Upper lobe of right lung (tissue), 1 donor: Measurements from ENCODE around the gene TSN. TPM values are rescaled to one million over a fixed set of nuclear protein-coding genes. Genes with fewer than 3 reads are reported as not detected.
"Not testable (repeated sequence)": the region's sequence is repeated elsewhere in the genome, so short reads cannot be mapped to it uniquely, and the experiment has no call there.

Experiments
- ATAC-seq: fragments of 200-7000 bp; cut with Tn5 transposase; one replicate; pipeline ENCODE4 v1.9.1; 2020; ENCODE audit warnings: mild to moderate bottlenecking, moderate library complexity
- DNase-seq: peaks from one replicate; pipeline ENCODE4 v3.0.0-alpha.2; 2020
- H3K27ac ChIP-seq: fragments of 200-600 bp; one replicate; pipeline ENCODE4 v1.8.0; 2022
- H3K27me3 ChIP-seq: fragments of 200-600 bp; one replicate; pipeline ENCODE4 v1.8.0; 2022; ENCODE audit warnings: mild to moderate bottlenecking
- H3K36me3 ChIP-seq: fragments of 200-600 bp; one replicate; pipeline ENCODE4 v1.8.0; 2022
- H3K4me1 ChIP-seq: fragments of 200-600 bp; one replicate; pipeline ENCODE4 v1.8.0; 2022
- H3K4me3 ChIP-seq: fragments of 200-600 bp; one replicate; pipeline ENCODE4 v1.8.0; 2022; ENCODE audit warnings: mild to moderate bottlenecking
- H3K9me3 ChIP-seq: fragments of 200-600 bp; one replicate; pipeline ENCODE4 v1.8.0; 2022
- CTCF ChIP-seq: fragments of 200-600 bp; IDR thresholded peaks from one replicate; pipeline ENCODE4 v1.8.0; 2022; ENCODE audit warnings: antibody characterized with exemption
- intact Hi-C: fragments of 100-400 bp; cut with DNase I; formaldehyde crosslinking; loops from one replicate; pipeline ENCODE4 v1.11.0; 2022
- total RNA-seq: library from RNA; stranded (reverse); fragmentation: NEBNext Ultra II Directional; extraction: Animal tissue kit (Norgen Biotek cat#: 25700); gene quantifications from one replicate; pipeline ENCODE4 v1.2.1, GENCODE V29; 2021
- donor health status: DM: no; HTN: yes; CAD: no; lungs with severe emphysema.

Gene TSN
- total RNA-seq, 1 donor from 2014 or later, result 48.2 TPM

GRCh38 chr2:121723316-121723715 lies 32.1 kb upstream of the TSN start:
- DNase-seq, result no peak

GRCh38 chr2:121727332-121727731 lies 28.1 kb upstream of the TSN start:
- H3K4me3 ChIP-seq, result no peak overlapping the region
- H3K36me3 ChIP-seq, result peaks cover 59% of the 10 kb centered on the region
- no peaks in the 10 kb centered on the region for H3K4me1 ChIP-seq
- ATAC-seq (no peak), DNase-seq (no peak)
- H3K27me3 ChIP-seq, result no peaks in the 10 kb centered on the region
- no peak for TF ChIP-seq CTCF
- no peak overlapping the region for H3K27ac ChIP-seq
- no peaks in the 10 kb centered on the region for H3K9me3 ChIP-seq
- intact Hi-C loops, result no loop called here

More at GRCh38 chr2:121723316-121723715, 32.1 kb upstream of the TSN start:
- intact Hi-C loops, result no loop called here
- no peak for TF ChIP-seq CTCF
- no peak for ATAC-seq
- Histone ChIP-seq H3K36me3 (peaks cover 19% of the 10 kb centered on the region), H3K4me3 (no peak overlapping the region), H3K4me1 (no peaks in the 10 kb centered on the region), H3K27ac (no peak overlapping the region), H3K9me3 (no peaks in the 10 kb centered on the region), H3K27me3 (no peaks in the 10 kb centered on the region)

- Histone ChIP-seq H3K4me1 (no peaks in the 10 kb centered on the region), H3K36me3 (peaks cover 66% of the 10 kb centered on the region), H3K9me3 (no peaks in the 10 kb centered on the region), H3K4me3 (no peak overlapping the region), H3K27me3 (no peaks in the 10 kb centered on the region), H3K27ac (no peak overlapping the region)
- no peak for ATAC-seq
- intact Hi-C loops, result no loop called here
- TF ChIP-seq CTCF, result no peak
- no peak for DNase-seq
These were observed 27.5 kb upstream of the TSN start for GRCh38 chr2:121727950-121728349.

- no peak for DNase-seq
- Histone ChIP-seq H3K4me1 (peaks cover 11% of the 10 kb centered on the region), H3K36me3 (peaks cover 88% of the 10 kb centered on the region), H3K4me3 (no peak overlapping the region), H3K27ac (no peak overlapping the region), H3K27me3 (no peaks in the 10 kb centered on the region), H3K9me3 (no peaks in the 10 kb centered on the region)
- no peak for TF ChIP-seq CTCF
- intact Hi-C loops, result no loop called here
- no peak for ATAC-seq
These were observed 24.1 kb upstream of the TSN start for GRCh38 chr2:121731366-121731765.

- H3K27ac ChIP-seq, ATAC-seq, DNase-seq, H3K9me3 ChIP-seq, H3K4me3 ChIP-seq, intact Hi-C loops, H3K27me3 ChIP-seq: not testable (repeated sequence)
- Histone ChIP-seq H3K4me1 (peaks cover 11% of the 10 kb centered on the region), H3K36me3 (peaks cover 57% of the 10 kb centered on the region)
These were observed 20.9 kb upstream of the TSN start for GRCh38 chr2:121734544-121734943.

- intact Hi-C loops, result no loop called here
- no peak for DNase-seq
These were observed 19.9 kb upstream of the TSN start for GRCh38 chr2:121735518-121736074.

More at GRCh38 chr2:121735518-121736074, 19.9 kb upstream of the TSN start:
- no peaks in the 10 kb centered on the region for H3K27me3 ChIP-seq
- peaks cover 46% of the 10 kb centered on the region for H3K36me3 ChIP-seq
- no peaks in the 10 kb centered on the region for H3K9me3 ChIP-seq
- peak overlapping the region; percentile 69 for H3K4me3 ChIP-seq
- no peak for ATAC-seq
- peak overlapping the region; percentile 74 for H3K27ac ChIP-seq
- peaks cover 11% of the 10 kb centered on the region for H3K4me1 ChIP-seq
- no peak for TF ChIP-seq CTCF
